Activated CD4-positive, alpha-beta T cell treated with anti-CD3 and anti-CD28 coated beads, Interleukin-2, amount 10 ng/mL, durations not matched to agents 7 days and 5 days (primary cell): ENCODE data around the gene MOB3A. TPM values are rescaled to one million over a fixed set of nuclear protein-coding genes. Genes with fewer than 3 reads are reported as not detected.
A peak's percentile ranks its signal among the peaks of the same experiment; 100 is the strongest.

Experiments used
- CTCF ChIA-PET: fragments of 350-600 bp; sonication (Branson Sonifier 250); formaldehyde crosslinking; loops from one replicate; lab custom pipeline; 2021; ENCODE audit warnings: antibody characterized with exemption; lab: Charles Lee
- POLR2A ChIA-PET: fragments of 350-600 bp; sonication (Branson Sonifier 250); formaldehyde crosslinking; loops from one replicate; lab custom pipeline; 2021; ENCODE audit warnings: antibody characterized with exemption; lab: Charles Lee
- DNase-seq: peaks from one replicate; pipeline ENCODE4 v3.0.0-alpha.2; 2020
- H3K27ac Mint-ChIP-seq: one replicate; pipeline ENCODE4 v1.8.0; 2021; ENCODE audit warnings: mild to moderate bottlenecking, moderate library complexity, mixed read lengths
- H3K27me3 Mint-ChIP-seq: one replicate; pipeline ENCODE4 v1.8.0; 2021; ENCODE audit warnings: mixed read lengths
- H3K36me3 Mint-ChIP-seq: one replicate; pipeline ENCODE4 v1.8.0; 2021; ENCODE audit warnings: low read depth, mixed read lengths
- H3K4me1 Mint-ChIP-seq: one replicate; pipeline ENCODE4 v1.8.0; 2021; ENCODE audit warnings: mixed read lengths
- H3K4me3 Mint-ChIP-seq: one replicate; pipeline ENCODE4 v1.8.0; 2021; ENCODE audit warnings: mild to moderate bottlenecking, moderate library complexity, mixed read lengths
- H3K9me3 Mint-ChIP-seq: one replicate; pipeline ENCODE4 v1.8.0; 2021; ENCODE audit warnings: mixed read lengths
- total RNA-seq, 2 experiments: library from RNA; stranded (reverse); gene quantifications; one replicate each; pipeline ENCODE4 v1.2.3, GENCODE V29; 2021

MOB3A gene
- total RNA-seq, 2 experiments from 2014 or later: 217 to 239 TPM

DNA sequence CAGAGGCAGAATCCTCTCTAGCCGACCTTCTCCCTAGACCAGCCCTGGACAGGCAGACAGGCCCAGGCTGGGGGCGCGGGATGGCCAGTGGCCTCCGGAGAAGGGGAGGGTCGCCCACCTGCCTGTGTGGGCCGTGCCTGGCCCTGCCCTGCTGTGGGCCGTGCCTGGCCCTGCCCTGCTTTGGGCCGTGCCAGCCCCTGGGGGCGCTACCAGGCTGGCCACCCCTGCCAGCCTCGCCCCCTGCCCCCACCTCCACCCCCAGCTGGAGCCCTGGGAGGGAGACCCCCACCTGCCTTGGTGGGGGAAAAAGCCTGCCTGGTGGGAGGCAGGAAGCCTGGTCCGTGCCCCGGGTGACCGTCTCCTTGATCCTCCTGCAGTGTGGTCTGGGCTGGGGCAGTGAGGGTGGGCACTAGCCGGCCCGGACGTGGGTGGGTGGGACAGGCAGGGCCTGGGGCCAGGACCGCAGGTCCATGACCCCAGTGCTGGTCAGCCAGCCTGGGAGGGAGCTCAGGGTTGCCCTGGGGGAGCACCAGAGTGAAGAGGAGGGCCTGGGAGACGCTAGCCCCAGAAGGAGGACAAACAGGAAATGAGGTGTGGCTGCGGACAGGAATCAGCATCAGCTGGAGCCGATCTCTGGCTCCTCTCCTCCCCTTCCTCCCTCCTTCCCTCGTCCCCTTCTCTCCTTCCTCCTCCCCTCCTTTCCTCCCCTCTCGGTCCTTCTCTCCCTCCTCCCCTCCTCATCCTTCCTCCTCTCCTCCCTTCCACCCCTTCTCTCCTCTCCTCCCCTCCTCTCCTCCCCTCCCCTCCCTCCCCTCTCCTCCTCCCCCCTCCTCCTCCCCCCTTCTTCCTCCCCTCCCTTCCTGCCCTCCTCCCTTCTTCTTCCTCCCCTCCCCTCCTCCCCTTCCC, 39.9 kb downstream of the MOB3A start:
- CTCF ChIA-PET: interaction anchor here (0.6 to 1.5 kb wide), 3 partner anchors 11 to 35 kb away, joined by 3 to 4 read pairs (median 3); no protein-coding TSS in a partner anchor
- peak overlapping the region; percentile 93 for H3K27ac Mint-ChIP-seq
- H3K4me1 Mint-ChIP-seq: peaks cover 70% of the 10 kb centered on the region
- no peaks in the 10 kb centered on the region for H3K27me3 Mint-ChIP-seq
- peak overlapping the region; percentile 66 for H3K4me3 Mint-ChIP-seq
- no peaks in the 10 kb centered on the region for H3K9me3 Mint-ChIP-seq
- H3K36me3 Mint-ChIP-seq: peaks cover 2% of the 10 kb centered on the region
- POLR2A ChIA-PET: no interaction called here
- peak; percentile 48 for DNase-seq

DNA sequence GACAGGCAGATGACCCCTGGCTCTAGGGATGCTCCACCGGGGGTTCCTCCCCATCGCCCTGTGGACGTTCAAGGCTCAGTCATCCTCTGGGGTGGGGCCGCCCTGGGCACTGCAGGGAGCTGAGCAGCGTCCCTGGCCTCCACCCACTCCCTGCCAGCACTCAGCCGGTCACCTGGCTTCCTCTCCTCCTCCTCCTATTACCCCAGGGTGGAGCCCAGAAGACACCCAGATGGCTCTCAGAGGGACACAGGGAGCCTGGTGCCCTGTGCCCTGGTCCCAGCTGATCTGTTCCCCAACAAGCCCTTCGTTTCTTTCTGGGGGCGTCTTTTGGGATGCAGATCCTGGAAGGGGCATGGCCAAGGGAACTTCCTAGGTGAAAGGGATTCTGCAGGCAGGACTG, 41.4 kb downstream of the MOB3A start:
- peak overlapping the region; percentile 34 for H3K4me3 Mint-ChIP-seq
- no peak for DNase-seq
- peaks cover 64% of the 10 kb centered on the region for H3K4me1 Mint-ChIP-seq
- POLR2A ChIA-PET: no interaction called here
- no peaks in the 10 kb centered on the region for H3K9me3 Mint-ChIP-seq
- peak overlapping the region; percentile 90 for H3K27ac Mint-ChIP-seq
- CTCF ChIA-PET: no interaction called here
- H3K27me3 Mint-ChIP-seq: no peaks in the 10 kb centered on the region
- H3K36me3 Mint-ChIP-seq: peaks cover 3% of the 10 kb centered on the region

GRCh38 chr19:2053601-2054389, 42.3 kb downstream of the MOB3A start:
- H3K4me3 Mint-ChIP-seq: no peak overlapping the region

GRCh38 chr19:2051773-2052704, 44.1 kb downstream of the MOB3A start:
- DNase-seq: peak; percentile 58
- Mint-ChIP-seq H3K27ac (peak overlapping the region; percentile 91), H3K4me3 (peak overlapping the region; percentile 68), H3K36me3 (peaks cover 6% of the 10 kb centered on the region), H3K27me3 (no peaks in the 10 kb centered on the region), H3K4me1 (peaks cover 55% of the 10 kb centered on the region), H3K9me3 (no peaks in the 10 kb centered on the region)
- POLR2A ChIA-PET: interaction anchor here (0.5 to 1.4 kb wide), 4 partner anchors 10 to 143 kb away, joined by 3 to 9 read pairs (median 4); no protein-coding TSS in a partner anchor
- CTCF ChIA-PET: interaction anchor here (0.8 to 1.7 kb wide), 10 partner anchors 9 to 194 kb away, joined by 3 to 12 read pairs (median 4); no protein-coding TSS in a partner anchor

More at GRCh38 chr19:2053601-2054389, 42.3 kb downstream of the MOB3A start:
- H3K27ac Mint-ChIP-seq: peak overlapping the region; percentile 91
- H3K9me3 Mint-ChIP-seq: no peaks in the 10 kb centered on the region
- no peaks in the 10 kb centered on the region for H3K27me3 Mint-ChIP-seq
- CTCF ChIA-PET: interaction anchor here (1.2 kb wide), 1 partner anchor 10 kb away, joined by 3 read pairs; no protein-coding TSS in a partner anchor
- no peak for DNase-seq
- POLR2A ChIA-PET: no interaction called here
- H3K4me1 Mint-ChIP-seq: peaks cover 63% of the 10 kb centered on the region
- peaks cover 6% of the 10 kb centered on the region for H3K36me3 Mint-ChIP-seq

- POLR2A ChIA-PET: interaction anchor here (0.6 to 1.4 kb wide), 2 partner anchors 9 to 19 kb away, joined by 5 to 9 read pairs; no protein-coding TSS in a partner anchor
- H3K9me3 Mint-ChIP-seq: no peaks in the 10 kb centered on the region
- H3K4me1 Mint-ChIP-seq: peaks cover 52% of the 10 kb centered on the region
- CTCF ChIA-PET: interaction anchor here (0.9 to 1.7 kb wide), 7 partner anchors 9 to 121 kb away, joined by 3 to 12 read pairs (median 4); no protein-coding TSS in a partner anchor
- H3K36me3 Mint-ChIP-seq: peaks cover 6% of the 10 kb centered on the region
- H3K27ac Mint-ChIP-seq: peak within 1 kb of the TSS; percentile 91
- peak within 1 kb of the TSS; percentile 83 for H3K4me3 Mint-ChIP-seq
- H3K27me3 Mint-ChIP-seq: no peaks in the 10 kb centered on the region
- peak; percentile 92 for DNase-seq
Measured at GRCh38 chr19:2050991-2051772, 44.9 kb downstream of the MOB3A start, which contains the start of gene MKNK2. TSS of gene MKNK2 (minus strand) at chr19:2051244. CDS start at chr19:2050851, 393 bp downstream.

- no peak for DNase-seq
- peaks cover 6% of the 10 kb centered on the region for H3K36me3 Mint-ChIP-seq
- ChIA-PET POLR2A (no interaction called here), CTCF (no interaction called here)
- H3K4me3 Mint-ChIP-seq: peak overlapping the region; percentile 83
- no peaks in the 10 kb centered on the region for H3K9me3 Mint-ChIP-seq
- H3K27me3 Mint-ChIP-seq: no peaks in the 10 kb centered on the region
- peak overlapping the region; percentile 82 for H3K27ac Mint-ChIP-seq
- H3K4me1 Mint-ChIP-seq: peaks cover 48% of the 10 kb centered on the region
Measured at GRCh38 chr19:2050349-2050990, 45.7 kb downstream of the MOB3A start.

- H3K27me3 Mint-ChIP-seq: no peaks in the 10 kb centered on the region
- CTCF ChIA-PET: no interaction called here
- peaks cover 44% of the 10 kb centered on the region for H3K4me1 Mint-ChIP-seq
- H3K27ac Mint-ChIP-seq: peak overlapping the region; percentile 82
- peak; percentile 74 for DNase-seq
- peak overlapping the region; percentile 83 for H3K4me3 Mint-ChIP-seq
- H3K9me3 Mint-ChIP-seq: no peaks in the 10 kb centered on the region
- peaks cover 6% of the 10 kb centered on the region for H3K36me3 Mint-ChIP-seq
- POLR2A ChIA-PET: no interaction called here
Measured at GRCh38 chr19:2049741-2050348, 46.3 kb downstream of the MOB3A start.

GRCh38 chr19:2048959-2049740, 47.0 kb downstream of the MOB3A start:
- ChIA-PET CTCF (interaction anchor here (0.6 to 1.7 kb wide), 3 partner anchors 17 to 79 kb away, joined by 3 to 5 read pairs (median 3); no protein-coding TSS in a partner anchor), POLR2A (no interaction called here)
- peaks cover 6% of the 10 kb centered on the region for H3K36me3 Mint-ChIP-seq

DNA sequence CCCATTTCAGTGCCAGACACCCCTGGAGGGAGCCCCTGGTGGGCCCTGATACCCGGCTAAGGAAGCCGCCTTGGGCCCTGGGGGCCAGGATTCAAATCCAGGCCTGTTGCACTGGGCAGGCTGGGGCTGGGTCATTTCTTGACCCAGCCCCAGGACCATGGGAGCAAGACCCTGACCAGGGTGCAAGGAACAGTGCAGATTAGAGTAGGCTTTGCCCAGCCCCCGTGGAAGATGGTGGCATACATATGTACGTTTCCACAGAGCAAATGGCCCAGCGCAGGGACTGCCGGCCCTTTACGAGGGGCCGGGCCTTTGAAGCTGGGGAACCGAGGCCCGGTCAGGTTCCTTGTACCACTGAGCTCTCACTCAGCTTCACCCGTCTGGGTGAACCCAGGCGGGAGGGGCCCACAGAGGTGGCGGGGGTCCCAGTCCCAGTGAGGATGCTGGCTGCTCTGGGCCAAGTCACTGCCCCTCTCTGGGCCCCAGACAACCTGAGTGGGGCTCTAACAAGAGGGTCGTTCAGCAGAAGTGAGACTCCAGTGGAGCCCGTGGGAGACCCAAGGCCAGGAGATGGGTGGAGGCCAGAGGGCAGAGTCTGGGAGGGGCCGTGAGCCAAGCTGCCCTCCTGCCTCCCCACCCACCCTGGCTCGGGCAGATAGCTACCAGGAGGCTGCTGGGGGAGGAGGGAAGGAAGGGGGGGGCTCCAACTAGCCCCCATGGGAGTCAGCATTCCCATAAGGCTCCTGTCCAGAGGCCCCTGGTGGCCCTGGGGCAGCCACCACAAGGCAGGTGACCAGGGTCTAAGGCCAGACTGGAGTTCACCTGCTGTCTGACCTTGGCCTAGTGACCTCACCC, 47.8 kb downstream of the MOB3A start:
- Mint-ChIP-seq H3K36me3 (peaks cover 10% of the 10 kb centered on the region), H3K9me3 (no peaks in the 10 kb centered on the region), H3K27me3 (no peaks in the 10 kb centered on the region), H3K4me3 (peak overlapping the region; percentile 83), H3K27ac (peak overlapping the region; percentile 31), H3K4me1 (peaks cover 42% of the 10 kb centered on the region)
- no peak for DNase-seq
- ChIA-PET POLR2A (no interaction called here), CTCF (interaction anchor here (0.6 to 1.7 kb wide), 4 partner anchors 16 to 1259 kb away, joined by 3 to 5 read pairs (median 4); no protein-coding TSS in a partner anchor)

More at GRCh38 chr19:2048959-2049740, 47.0 kb downstream of the MOB3A start:
- Mint-ChIP-seq H3K4me3 (peak overlapping the region; percentile 83), H3K27ac (peak overlapping the region; percentile 82), H3K27me3 (no peaks in the 10 kb centered on the region), H3K9me3 (no peaks in the 10 kb centered on the region), H3K4me1 (peaks cover 40% of the 10 kb centered on the region)
- DNase-seq: no peak
